Activated CD4-positive, alpha-beta T cell treated with anti-CD3 and anti-CD28 coated beads, Interleukin-2, amount 50 U/mL, for 48 hours (primary cell): ENCODE data around the gene ONECUT3.
"Not testable (repeated sequence)": the region's sequence is repeated elsewhere in the genome, so short reads cannot be mapped to it uniquely, and the experiment has no call there.

Experiments
- DNase-seq, 2 experiments: peaks; one replicate each; pipeline ENCODE4 v3.0.0-alpha.2; 2020

The ONECUT3 gene

DNA sequence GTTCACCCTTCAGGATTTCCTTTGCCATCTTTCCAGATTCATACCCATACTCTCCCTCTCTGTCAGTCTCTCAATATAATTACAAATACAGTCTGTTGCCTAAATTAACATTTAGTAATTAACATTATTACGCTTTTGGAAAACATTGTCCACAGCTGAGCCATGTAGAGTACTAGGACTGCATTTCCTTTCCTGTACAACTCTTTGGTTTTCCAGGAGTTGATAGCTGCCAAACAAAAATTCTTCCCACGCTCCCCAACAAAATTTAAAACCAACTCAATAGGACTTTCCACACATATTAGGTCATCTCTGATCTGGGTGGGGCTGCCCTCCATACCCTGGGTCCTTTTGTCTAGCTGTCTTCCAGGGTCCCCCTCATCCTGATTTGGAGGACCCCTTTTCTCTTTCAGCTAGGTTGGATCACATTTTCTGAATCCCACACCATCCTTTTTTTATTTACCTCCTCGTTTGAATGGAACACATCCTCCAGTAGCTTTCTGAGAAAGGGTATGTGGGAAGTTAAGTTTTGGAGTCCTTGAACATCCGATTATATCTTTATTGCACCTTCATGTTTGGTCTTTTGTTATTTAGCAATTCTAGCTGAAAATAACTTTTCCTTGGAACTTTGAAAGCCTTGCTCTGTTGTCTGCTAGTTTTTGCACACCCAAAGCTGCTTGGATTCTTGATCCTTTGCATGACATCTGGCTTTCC is 17.7 kb downstream of the ONECUT3 start:
- DNase-seq, result no peak

DNA sequence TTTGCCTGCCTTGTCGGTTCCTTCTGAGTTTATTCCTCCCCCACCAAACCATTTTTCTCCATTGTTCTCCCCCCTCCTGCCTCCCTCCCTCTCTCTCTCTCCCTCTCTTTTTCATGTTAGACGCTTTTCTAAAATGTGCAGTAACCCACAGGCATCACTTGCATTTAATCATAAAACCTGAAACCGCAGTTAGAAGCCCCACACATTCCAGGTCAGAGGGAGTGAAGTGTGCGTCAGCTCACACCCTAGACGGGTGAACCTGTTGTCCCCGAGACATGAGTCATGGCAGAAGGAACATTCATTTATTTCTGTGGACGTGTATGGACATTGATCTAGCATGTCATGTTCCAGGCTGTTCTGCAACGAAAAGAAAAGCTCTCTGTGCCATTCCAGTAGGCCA is 19.9 kb downstream of the ONECUT3 start:
- no peak for DNase-seq

DNA sequence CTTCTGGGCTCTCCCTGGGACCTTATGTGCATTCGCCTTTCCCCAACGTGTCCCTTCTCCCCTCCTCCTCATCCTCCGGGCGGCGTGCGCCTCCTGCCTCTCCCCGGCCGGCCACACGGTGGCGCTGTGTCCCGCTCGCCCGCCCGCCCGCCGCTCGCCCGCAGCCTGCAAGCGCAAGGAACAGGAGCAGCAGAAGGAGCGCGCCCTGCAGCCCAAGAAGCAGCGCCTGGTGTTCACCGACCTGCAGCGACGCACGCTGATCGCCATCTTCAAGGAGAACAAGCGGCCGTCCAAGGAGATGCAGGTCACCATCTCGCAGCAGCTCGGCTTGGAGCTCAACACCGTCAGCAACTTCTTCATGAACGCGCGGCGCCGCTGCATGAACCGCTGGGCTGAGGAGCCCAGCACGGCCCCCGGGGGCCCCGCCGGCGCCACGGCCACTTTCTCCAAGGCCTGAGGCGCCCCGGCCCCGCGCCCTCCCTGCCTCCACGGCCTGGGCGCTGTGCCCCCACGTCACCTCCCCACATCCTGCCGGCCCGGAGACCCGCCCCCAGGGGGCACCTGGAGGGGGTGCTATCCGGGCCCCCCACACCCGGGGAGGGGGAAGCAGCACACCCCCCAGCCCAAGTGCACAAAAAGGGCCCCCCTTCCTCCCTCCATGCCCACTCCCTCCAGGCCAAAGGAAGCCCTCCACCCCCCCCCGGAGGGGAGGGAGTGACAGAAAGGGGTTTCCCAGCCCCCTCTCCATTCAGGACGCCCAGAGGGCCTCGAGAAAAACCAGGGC is 21.9 kb downstream of the ONECUT3 start:
- DNase-seq, result no peak

DNA sequence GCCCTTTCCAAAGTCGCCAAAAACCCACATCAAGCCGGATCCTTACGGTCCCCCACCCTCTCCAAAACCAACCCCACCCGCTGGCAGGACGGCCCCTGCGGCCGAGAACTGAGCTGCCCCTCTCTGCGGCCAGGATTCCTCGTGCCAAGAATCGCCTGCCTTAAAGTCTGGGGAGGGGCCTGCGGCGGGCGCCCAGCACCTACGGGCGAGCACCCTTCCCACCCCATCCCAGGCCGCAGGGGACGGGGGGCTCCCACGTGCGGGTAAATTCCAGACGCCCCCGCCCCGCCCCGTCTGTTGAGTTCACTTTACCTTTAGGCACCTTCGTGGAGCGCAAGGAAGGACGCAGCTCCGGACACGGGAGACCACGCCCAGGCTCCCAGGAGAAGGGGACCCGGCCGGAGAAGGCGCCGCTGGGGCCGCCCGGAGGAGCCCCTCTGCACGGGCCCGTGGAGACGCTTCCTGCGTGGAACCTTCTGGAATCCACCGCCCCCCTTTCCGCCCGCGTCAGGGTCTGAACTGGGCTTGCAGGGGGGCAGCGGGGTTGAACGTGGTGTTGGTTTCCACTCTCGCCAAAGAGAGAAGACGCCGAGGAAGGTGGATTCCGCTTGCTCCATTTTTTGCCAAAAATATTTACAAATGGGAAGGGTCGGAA is 22.8 kb downstream of the ONECUT3 start:
- DNase-seq, result no peak

DNA sequence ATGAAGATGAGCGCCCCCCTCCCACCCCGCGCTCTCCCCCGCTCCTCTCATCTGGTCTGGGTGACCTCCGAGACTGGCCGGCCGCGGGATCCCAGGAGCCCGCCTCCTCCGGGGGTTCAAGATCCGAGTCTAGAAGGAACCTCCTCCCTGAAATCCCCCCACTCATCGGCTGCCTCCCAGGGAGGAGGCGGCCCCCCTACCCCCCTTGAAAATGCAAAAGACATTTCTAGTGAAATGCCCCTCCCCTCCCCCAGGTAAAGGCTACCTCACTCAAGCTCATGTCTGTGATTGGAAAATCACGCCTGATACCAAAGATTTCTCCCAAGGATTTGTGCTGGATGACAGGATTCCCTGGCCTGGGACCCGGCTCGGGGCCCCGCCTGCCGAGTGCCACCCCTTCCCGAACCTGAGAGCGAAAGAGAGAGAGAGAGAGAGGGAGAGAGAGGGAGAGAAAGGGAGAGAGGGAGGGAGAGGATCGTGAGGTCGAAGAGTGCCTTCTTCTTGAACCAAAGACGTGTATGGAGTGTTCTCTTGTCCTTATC is 23.4 kb downstream of the ONECUT3 start:
- DNase-seq, result no peak

DNA sequence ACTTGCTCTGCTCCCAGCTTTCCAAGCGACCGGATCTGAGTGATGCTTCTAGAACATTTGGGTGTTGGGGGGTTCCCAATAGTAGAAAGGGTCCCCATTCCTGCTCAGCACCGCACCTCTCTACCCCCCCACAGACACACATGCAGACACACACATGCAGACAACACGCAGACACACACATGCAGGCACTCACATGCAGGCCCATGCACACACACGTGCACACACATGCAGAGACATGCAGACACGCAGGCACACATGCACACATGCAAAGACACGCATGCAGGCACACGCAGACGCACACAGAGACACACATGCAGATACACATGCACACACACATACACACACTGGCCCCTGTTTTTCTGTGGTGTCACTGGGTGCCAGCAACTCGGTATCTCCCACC is 23.8 kb downstream of the ONECUT3 start:
- no peak for DNase-seq

DNA sequence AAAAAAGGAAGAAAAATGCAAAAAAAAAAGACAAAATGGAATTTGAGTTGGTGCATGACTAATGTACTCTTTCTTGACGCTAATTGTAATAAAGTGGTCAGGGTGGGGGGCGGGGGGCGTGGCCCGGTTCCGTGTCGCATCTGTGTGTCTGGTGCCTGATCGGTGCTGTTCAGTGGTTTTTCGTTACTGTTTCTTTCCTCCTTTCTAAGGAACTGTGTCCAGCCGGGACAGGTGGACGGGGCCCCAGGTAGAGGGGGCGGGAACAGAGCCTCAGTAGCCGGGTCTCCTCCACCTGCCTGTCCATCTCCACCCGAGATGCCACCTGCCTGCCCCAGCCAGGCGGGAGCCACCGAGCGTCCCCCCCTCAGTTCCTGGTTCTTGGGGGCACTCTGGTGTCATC is 26.3 kb downstream of the ONECUT3 start:
- DNase-seq, result no peak

DNA sequence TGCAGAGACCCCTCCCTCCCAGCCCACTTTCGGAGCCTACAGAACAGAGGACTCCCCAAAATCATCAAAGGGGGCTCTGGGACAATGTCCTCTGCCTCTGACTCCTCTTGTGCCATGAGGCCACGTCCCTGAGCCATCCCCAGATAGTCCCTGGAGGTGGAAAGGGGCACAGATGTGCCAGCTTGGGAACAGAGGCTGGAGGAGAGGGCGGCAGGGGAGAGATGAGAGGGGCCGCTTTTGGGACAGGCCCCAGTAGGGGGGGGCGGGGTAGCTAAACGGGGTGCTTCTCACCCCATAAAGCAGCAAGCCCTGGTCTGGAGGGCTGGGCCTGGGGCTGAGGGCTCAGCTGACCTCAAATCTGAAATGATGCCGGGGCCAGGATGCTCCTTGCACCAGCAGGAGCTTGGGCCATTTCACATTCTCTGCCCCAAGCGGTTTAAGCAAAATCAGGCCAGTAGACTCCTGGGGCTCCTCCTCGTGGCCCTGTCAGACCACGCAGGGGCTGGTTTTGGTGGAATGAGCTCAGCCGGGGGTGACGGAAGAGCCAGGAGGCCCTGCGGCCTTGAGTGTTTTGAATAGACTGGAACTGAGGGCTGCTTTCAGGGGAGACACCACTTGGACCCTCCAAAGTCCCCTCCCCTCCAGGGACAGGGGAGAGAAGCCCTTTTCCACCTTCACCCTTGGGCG is 27.1 kb downstream of the ONECUT3 start:
- no peak for DNase-seq

DNA sequence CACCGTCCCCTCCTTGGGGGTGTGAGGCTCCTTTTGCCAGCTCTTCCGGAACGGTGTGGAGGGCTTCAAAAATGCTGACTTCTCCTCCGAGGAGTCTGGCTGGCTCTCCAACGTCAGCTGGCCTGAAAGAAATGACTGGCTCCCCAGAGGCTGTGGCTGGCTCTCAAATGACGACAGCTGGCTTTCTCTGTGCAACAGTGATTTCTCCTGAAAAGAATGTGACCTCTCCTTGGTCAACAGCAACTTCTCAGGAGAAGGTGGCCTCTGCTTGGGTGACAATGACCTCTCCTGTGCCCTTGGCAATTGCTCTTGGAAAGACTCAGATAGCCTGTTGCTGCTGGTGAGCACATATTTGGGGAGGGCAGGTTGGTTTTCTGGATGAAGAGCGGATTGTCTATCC is 29.2 kb downstream of the ONECUT3 start:
- no peak for DNase-seq

DNA sequence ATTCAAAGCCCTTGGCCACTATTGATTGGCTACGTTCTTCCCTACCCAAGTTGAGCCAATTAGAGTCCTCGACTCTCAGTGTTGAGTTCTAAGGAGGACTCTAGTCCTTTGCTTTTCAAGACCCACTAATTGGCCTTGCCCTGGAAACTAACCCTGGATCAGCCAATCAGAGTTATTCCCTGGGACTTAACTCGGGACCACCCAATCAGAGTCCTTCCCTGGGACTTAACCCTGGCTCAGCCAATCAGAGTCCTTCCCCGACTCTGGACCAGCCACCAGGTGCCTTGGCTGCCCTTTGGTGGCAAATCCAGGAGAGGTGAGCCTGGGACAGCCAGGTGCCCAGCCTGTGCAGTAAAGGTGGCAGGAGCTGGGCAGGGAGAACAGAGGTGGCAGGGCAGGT is 30.0 kb downstream of the ONECUT3 start:
- DNase-seq, result no peak

DNA sequence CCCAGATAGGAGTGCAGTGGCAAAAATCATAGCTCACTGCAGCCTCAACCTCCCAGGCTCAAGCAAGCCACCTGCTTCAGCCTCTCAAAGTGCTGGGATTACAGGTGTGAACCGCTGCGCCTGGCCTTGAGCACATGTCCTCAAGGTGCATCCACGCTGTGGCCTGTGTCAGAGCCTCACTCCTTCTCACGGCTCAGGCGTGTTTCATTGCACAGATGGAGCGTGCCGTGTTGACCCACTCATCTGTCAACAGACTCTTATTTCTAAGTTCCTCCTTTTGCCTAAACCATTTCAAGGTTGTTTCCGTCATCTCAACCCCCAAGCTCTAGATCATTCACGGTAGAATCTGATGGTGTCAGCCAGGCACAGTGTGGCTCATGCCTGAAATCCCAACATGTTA is 30.6 kb downstream of the ONECUT3 start:
- no peak for DNase-seq

DNA sequence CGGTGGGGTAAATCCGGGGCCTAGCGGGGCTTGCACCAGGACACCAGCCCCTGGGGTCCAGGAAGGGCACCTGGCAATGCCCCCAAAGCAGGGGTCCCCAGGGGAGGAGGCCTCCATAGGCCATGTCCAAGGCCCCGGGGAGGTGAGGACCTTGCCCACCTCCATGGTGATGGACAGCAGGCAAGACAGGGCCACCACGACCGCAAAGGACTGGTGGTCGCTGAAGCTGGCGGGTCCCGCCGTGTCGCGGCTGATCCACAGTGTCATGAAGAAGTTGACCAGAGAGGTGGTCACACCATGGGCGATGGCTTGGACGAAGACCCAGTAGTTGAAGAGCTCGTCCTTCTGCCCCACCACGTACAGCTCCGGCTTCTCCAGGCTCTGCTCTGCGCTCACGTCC is 32.0 kb downstream of the ONECUT3 start:
- DNase-seq, result no peak

DNA sequence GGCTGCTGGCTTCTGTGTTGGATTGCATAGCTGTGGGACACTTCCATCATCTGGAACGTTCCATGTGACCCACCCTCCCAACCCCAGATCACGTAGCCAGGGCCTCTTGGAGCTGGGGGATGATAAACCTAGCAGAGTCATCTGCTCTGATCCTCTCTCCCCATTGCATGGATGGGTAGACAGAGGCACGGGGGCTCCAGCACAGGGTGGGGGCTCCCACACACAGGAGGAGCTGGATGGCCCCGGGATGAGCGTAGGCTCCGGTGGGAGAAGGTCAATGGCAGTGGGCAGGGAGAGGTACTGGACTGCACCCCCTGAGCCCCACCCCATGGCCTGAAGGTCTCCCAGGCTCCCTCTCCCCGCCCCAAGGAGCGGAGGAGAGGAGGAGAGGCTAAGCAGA is 33.4 kb downstream of the ONECUT3 start:
- no peak for DNase-seq

DNA sequence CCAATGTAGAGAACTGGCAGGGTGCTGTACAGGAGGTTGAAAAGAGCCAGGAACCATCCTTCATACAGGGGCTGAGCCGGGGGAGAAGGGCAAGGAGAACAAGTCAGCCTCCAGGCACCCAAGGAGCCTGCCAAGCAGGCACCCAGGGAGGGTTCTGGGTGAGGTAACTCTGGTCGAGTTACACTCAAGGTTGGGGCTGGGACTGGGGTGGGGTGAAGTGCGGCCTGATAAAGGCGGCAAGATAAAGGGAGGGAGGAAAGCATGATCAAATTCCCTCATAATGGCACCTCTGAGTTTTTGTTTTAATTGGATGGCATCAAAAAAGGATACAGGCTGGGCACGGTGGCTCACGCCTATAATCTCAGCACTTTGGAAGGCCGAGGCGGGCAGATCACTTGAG is 33.8 kb downstream of the ONECUT3 start:
- no peak for DNase-seq

DNA sequence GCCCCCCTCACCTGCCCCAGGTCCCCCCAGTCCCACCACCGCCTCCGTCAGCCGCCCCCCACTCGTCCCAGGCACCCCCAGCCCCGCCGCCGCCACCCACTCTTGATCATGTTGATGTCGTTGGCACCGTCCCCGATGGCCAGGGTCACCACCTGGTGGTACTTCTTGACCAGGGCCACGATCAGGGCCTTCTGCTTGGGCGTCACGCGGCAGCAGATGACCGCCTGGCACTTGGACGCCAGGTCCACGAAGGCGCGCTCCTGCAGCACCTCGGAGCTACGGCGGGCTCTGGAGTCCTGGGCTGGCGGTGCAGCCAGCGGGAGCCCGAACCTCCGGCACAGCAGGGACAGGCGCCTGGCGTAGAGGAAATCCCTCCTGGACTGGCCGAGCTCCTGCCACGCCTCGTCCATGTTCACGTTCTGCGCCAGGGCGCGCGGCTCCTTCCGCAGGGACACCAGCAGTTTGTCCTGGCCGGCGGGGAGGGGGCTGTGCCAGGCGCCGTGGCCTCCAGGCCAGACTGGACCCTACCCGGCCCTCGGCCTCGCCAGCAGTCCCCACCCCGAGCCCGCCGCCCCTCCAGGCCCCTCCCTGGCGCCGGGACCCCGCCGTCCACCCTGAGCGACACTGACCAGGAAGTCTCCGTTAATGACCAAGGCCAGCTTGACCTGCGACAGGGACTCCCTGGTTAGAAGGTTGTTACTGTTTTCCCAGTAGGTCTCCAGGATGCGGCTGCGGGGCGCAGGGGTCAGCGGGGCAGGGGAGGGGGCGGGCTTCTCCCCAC is 36.1 kb downstream of the ONECUT3 start:
- DNase-seq, result no peak

DNA sequence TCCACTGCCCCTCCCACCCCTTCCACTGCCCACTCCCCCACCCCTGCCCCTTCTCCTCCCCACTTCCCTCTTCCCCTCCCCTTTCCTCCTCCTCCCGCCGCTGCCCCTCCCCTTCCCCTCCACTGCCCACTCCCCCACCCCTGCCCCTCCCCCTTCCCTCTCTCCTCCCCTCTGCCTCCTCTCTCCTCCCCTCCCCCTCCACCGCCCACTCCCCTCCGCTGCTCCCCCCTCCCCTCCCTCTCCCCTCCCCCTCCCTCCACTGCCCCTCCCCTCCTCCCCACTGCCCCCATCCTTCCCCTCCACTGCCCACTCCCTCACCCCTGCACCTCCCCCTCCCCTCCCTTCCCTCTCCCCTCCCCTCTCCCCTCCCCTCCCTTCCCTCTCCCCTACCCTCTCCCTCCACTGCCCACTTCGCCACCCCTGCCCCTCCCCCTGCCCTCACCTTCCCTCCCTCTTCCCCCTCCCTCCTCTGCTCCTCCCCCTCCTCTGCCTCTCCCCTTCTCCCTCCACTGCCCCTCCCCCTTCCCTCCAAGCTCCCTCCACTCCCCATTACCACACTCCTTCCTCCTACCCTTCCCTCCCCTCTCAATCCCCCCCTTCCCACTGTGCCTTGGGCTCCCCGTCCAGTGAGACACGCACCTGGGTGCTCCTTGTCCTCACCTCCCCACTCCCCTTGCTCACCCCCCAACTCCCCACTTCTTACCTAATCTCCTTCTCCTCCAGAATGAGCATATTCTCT is 36.9 kb downstream of the ONECUT3 start:
- DNase-seq, result no peak

DNA sequence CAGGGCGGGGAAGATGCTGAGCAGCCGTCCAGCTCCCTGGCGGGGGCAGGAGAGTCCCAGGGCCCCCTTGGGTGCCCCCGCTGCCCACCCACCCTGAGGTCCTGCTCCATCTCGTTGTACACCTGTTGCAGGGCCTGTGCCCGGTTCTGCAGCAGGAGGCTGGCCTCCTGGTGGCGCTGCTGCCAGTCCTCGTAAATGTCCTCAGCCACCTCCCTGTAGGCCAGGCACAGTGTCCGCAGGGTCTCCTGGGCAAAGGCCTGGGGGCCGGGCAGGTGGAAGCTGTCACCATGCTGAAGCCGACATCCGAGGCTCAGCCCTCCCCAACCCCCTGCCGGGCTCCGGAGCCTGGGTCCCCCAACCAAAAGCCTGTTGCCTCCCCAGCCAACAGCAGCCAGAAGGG is 38.6 kb downstream of the ONECUT3 start:
- no peak for DNase-seq

DNA sequence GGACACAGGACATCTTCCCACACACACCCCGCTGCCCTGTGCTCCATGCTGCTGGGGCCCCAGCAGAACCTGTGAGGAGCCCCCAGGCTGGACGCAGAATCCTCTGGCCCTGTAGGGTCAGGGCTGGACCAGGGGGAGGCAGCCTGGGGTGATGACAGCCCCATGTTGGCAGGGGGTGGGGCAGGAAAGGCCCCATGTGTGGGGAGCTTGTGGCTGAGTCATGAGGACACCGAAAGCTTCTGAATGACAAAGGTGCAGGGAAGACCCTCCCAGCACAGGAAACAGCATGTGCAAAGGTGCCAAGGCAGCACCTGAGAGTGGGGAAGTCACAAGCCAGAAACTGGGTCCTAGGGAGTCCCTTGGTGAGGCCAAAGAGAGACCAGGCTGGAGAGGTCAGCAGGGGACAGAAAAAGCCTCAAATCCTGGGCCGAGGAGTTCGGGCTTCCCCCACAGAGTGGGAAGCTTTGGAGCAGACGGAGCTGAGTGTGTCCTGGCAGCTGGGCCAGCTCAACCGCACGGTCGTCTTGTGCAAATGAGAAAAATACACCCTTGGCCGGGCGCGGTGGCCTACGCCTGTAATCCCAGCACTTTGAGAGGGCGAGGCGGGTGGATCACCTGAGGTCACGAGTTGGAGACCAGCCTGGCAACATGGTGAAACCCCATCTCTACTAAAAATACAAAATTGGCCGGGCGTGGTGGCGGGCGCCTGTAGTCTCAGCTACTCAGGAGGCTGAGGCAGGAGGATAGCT is 41.3 kb downstream of the ONECUT3 start:
- no peak for DNase-seq

DNA sequence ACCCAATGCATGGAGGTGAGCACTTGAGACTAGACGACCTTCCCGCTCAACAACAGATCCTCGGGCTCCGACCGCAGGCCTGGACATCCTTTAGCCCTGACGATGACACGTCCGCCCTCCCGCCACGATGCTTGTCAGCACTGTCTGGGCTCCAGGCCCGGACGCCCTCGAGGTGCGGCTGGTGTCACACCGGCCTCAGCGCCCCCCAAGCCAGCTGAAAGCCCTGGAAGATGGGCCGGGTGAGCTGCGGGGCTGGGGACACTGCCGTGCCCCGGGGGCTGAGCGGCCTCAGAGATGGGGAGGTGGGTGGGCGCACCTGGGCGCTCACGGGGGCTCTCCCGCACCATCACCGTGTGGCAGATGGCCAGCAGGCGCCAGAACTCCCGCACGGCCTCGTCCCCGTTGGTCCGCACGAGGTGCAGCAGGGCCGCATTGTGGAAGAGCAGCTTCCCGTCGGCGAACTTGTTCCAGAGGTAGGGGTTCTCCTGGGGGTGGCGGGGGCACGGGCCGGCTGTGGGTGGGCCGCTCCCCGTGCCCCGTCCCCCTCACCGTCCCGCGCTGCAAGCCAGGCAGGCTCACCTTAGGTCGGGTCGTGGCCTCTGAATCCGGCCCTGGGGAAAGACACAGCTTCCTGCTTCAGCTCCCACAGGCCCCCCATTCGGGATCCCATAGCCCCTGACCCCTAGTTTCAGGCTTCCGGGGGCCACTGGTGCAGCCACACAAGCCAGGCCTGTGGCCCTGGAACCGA is 43.3 kb downstream of the ONECUT3 start:
- DNase-seq, result no peak

DNA sequence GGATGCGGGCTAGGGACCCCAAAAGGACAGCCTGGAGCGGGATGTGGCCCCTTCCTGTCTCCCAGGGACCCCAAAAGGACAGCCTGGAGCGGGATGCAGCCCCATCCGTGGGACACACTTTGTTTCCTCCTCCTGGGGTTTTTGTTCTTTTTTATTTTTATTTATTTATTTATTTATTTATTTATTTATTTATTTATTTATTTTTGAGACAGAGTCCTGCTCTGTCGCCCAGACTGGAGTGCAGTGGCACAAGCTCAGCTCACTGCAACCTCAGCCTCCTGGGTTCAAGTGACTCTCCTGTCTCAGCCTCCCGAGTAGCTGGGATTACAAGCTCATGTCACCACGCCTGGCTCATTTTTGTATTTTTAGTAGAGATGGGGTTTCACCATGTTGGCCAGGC is 44.0 kb downstream of the ONECUT3 start:
- not testable (repeated sequence) for DNase-seq
